OCI-LY1 (cell line): ENCODE data around the gene NLN.
"Not testable (repeated sequence)": the region's sequence is repeated elsewhere in the genome, so short reads cannot be mapped to it uniquely, and the experiment has no call there.

Source experiments
- H2AFZ ChIP-seq: fragments of 200-600 bp; sonication (generic), shearing (Covaris generic); 2 replicates; pipeline ENCODE4 v1.6.0; 2014; ENCODE audit warnings: antibody characterized with exemption, mild to moderate bottlenecking, low read length
- H3F3A ChIP-seq: fragments of 200-600 bp; sonication (generic), shearing (Covaris generic); 2 replicates; pipeline ENCODE4 v1.6.0; 2014; ENCODE audit warnings: mild to moderate bottlenecking, antibody characterized with exemption, low read length, moderate library complexity; ENCODE audit not compliant: insufficient read depth
- H3K27ac ChIP-seq: fragments of 200-600 bp; sonication (generic); 2 replicates; pipeline ENCODE4 v1.5.1; 2014; ENCODE audit warnings: low read length, mixed run types, mild to moderate bottlenecking, low read depth; ENCODE audit not compliant: poor library complexity, severe bottlenecking
- H3K27me3 ChIP-seq: fragments of 200-600 bp; sonication (generic); 2 replicates; pipeline ENCODE4 v1.6.0; 2014; ENCODE audit warnings: antibody characterized with exemption, mild to moderate bottlenecking, low read length, moderate library complexity; ENCODE audit not compliant: insufficient read depth
- H3K36me3 ChIP-seq: fragments of 200-600 bp; sonication (generic); 2 replicates; pipeline ENCODE4 v1.6.1; 2014; ENCODE audit warnings: mild to moderate bottlenecking, antibody characterized with exemption, low read length, moderate library complexity, mixed read lengths; ENCODE audit not compliant: insufficient read depth
- H3K4me1 ChIP-seq: fragments of 200-600 bp; sonication (generic); 2 replicates; pipeline ENCODE4 v1.5.1; 2014; ENCODE audit warnings: mild to moderate bottlenecking, low read length, moderate library complexity; ENCODE audit not compliant: insufficient read depth, severe bottlenecking
- H3K4me2 ChIP-seq: fragments of 200-600 bp; sonication (generic), shearing (Covaris generic); 2 replicates; pipeline ENCODE4 v1.6.1; 2014; ENCODE audit warnings: low read length
- H3K4me3 ChIP-seq: fragments of 200-600 bp; sonication (generic); 2 replicates; pipeline ENCODE4 v1.5.1; 2014; ENCODE audit warnings: low read length, low read depth, mild to moderate bottlenecking, mixed read lengths; ENCODE audit not compliant: poor library complexity, severe bottlenecking
- H3K79me2 ChIP-seq: fragments of 200-600 bp; shearing (Covaris generic); 2 replicates; pipeline ENCODE4 v1.6.1; 2016; ENCODE audit warnings: mixed run types, low read length, mixed read lengths; ENCODE audit not compliant: insufficient read depth
- H3K9ac ChIP-seq: fragments of 200-600 bp; sonication (generic), shearing (Covaris generic); 2 replicates; pipeline ENCODE4 v1.6.1; 2014; ENCODE audit warnings: mild to moderate bottlenecking, low read length, mixed read lengths
- H3K9me2 ChIP-seq: fragments of 200-600 bp; sonication (generic), shearing (Covaris generic); 2 replicates; pipeline ENCODE4 v1.6.1; 2014; ENCODE audit warnings: low read depth, mild to moderate bottlenecking, low read length, mixed read lengths
- H3K9me3 ChIP-seq: fragments of 200-600 bp; shearing (Covaris generic); 2 replicates; pipeline ENCODE4 v1.6.1; 2014; ENCODE audit warnings: low read length, mixed read lengths
- H4K20me1 ChIP-seq: fragments of 200-600 bp; sonication (generic), shearing (Covaris generic); 2 replicates; pipeline ENCODE4 v1.6.0; 2016; ENCODE audit warnings: mild to moderate bottlenecking, low read length; ENCODE audit not compliant: insufficient read depth
- EZH2 ChIP-seq: fragments of 200-600 bp; sonication (generic), shearing (Covaris generic); IDR thresholded peaks from 2 replicates; pipeline ENCODE4 v1.8.0; 2017; ENCODE audit warnings: borderline replicate concordance, mixed run types, mild to moderate bottlenecking, antibody characterized with exemption, low read length, moderate library complexity, mixed read lengths
- TF ChIP-seq, protein P1 (sequence below): fragments of 200-600 bp; sonication (generic), shearing (Covaris generic); IDR thresholded peaks from 2 replicates; pipeline ENCODE4 v1.5.1; 2017; ENCODE audit warnings: mild to moderate bottlenecking, antibody characterized with exemption, low read length, moderate library complexity, mixed read lengths

Gene NLN

GRCh38 chr5:65840071-65840470 lies 118.1 kb downstream of the NLN start:
- Histone ChIP-seq H3K27me3 (no peaks in the 10 kb centered on the region), H2AFZ (no peak overlapping the region), H3K79me2 (no peaks in the 10 kb centered on the region), H3K4me2 (no peak overlapping the region), H3K9me3 (no peaks in the 10 kb centered on the region), H3F3A (no peaks in the 10 kb centered on the region), H3K36me3 (no peaks in the 10 kb centered on the region), H3K9me2 (no peaks in the 10 kb centered on the region), H3K4me3 (no peak overlapping the region), H3K27ac (no peak overlapping the region), H3K4me1 (no peaks in the 10 kb centered on the region), H4K20me1 (no peaks in the 10 kb centered on the region), H3K9ac (no peak overlapping the region)
- TF ChIP-seq, protein P1, sequence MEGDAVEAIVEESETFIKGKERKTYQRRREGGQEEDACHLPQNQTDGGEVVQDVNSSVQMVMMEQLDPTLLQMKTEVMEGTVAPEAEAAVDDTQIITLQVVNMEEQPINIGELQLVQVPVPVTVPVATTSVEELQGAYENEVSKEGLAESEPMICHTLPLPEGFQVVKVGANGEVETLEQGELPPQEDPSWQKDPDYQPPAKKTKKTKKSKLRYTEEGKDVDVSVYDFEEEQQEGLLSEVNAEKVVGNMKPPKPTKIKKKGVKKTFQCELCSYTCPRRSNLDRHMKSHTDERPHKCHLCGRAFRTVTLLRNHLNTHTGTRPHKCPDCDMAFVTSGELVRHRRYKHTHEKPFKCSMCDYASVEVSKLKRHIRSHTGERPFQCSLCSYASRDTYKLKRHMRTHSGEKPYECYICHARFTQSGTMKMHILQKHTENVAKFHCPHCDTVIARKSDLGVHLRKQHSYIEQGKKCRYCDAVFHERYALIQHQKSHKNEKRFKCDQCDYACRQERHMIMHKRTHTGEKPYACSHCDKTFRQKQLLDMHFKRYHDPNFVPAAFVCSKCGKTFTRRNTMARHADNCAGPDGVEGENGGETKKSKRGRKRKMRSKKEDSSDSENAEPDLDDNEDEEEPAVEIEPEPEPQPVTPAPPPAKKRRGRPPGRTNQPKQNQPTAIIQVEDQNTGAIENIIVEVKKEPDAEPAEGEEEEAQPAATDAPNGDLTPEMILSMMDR, result no peak
- no peak for TF ChIP-seq EZH2

DNA sequence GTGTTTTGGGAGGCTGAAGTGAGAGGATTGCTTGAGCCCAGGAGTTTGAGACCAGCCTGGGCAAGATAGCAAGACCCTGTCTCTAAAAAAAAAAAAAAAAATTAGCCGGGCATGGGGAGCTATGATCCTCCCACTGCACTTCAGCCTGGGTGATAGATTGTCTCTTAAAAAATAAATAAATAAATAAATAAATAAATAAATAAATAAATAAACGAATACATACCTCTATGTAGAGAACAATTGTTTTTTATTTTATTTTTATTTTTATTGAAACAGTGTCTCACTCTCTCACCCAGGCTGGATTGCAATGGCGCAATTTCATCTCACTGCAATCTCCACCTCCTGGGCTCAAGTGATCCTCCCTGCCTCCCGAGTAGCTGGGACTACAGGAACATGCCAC lies 122.8 kb downstream of the NLN start:
- H2AFZ ChIP-seq, H3K27ac ChIP-seq, H3K27me3 ChIP-seq, H3K9me3 ChIP-seq, H3K79me2 ChIP-seq, H3F3A ChIP-seq, H3K9ac ChIP-seq, H3K4me3 ChIP-seq, H3K4me2 ChIP-seq, H4K20me1 ChIP-seq, H3K9me2 ChIP-seq, H3K36me3 ChIP-seq, H3K4me1 ChIP-seq: not testable (repeated sequence)

DNA sequence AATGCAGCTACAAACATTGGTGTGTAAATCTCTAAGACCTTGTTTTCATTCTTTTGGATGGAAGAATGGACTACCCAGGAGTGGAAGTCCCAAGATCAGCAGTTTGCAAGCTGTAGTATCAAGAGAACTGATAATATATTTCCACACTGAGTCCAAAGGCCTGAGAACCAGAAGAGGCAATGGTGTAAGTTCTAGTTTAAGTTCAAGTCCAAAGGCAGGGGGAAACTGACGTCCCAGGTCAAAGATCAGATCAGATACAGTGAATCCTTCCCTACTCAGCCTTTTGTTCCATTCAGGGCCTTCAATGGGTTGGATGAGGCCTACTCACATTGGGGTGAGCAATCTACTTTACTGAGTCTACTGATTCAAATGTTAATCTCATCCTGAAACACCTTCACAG lies 124.1 kb downstream of the NLN start:
- Histone ChIP-seq H3K9me2 (no peaks in the 10 kb centered on the region), H3K79me2 (no peaks in the 10 kb centered on the region), H3K27me3 (no peaks in the 10 kb centered on the region), H3K9me3 (0 out of 2 replicates have a peak, but pooled peaks cover 2% of the 10 kb centered on the region), H3K27ac (no peak overlapping the region), H4K20me1 (no peaks in the 10 kb centered on the region), H2AFZ (no peak overlapping the region), H3K9ac (no peak overlapping the region), H3K36me3 (no peaks in the 10 kb centered on the region), H3K4me2 (no peak overlapping the region), H3F3A (no peaks in the 10 kb centered on the region), H3K4me1 (no peaks in the 10 kb centered on the region), H3K4me3 (no peak overlapping the region)
- TF ChIP-seq, protein P1, result no peak

DNA sequence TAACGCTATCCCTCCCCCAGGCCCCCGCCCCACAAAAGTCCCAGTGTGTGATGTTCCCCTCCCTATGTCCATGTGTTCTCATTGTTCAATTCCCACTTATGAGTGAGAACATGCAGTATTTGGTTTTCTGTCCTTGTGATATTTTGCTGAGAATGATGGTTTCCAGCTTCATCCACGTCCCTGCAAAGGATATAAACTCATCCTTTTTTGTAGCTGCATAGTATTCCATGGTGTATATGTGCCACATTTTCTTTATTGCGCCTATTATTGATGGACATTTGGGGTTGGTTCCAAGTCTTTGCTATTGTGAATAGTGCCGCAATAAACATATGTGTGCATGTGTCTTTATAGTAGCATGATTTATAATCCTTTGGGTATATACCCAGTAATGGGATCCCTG lies 125.0 kb downstream of the NLN start:
- not testable (repeated sequence) for H3K4me2 ChIP-seq, H4K20me1 ChIP-seq, H3K79me2 ChIP-seq

DNA sequence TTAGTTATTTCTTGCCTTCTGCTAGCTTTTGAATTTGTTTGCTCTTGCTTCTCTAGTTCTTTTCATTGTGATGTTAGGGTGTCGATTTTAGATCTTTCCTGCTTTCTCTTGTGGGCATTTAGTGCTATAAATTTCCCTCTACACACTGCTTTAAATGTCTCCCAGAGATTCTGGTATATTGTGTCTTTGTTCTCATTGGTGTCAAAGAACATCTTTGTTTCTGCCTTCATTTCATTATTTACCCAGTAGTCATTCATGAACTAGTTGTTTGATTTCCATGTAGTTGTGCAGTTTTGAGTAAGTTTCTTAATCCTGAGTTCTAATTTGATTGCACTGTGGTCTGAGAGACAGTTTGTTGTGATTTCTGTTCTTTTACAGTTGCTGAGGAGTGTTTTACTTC lies 127.9 kb downstream of the NLN start:
- H3K36me3 ChIP-seq, H3K9me3 ChIP-seq, H2AFZ ChIP-seq, H3K27ac ChIP-seq, H3K4me1 ChIP-seq, H3K9me2 ChIP-seq, H3K9ac ChIP-seq, H4K20me1 ChIP-seq, H3K4me2 ChIP-seq, H3K4me3 ChIP-seq, H3F3A ChIP-seq, H3K79me2 ChIP-seq, H3K27me3 ChIP-seq: not testable (repeated sequence)

More for the DNA sequence above, 125.0 kb downstream of the NLN start:
- H3K9ac ChIP-seq, H3K4me1 ChIP-seq, H3K9me3 ChIP-seq, H3K27me3 ChIP-seq, H3K4me3 ChIP-seq, H3K9me2 ChIP-seq, H2AFZ ChIP-seq, H3K27ac ChIP-seq, H3F3A ChIP-seq, H3K36me3 ChIP-seq: not testable (repeated sequence)
